Omental fat pad (tissue), 4 donors: ENCODE data around the gene RIPOR3. TPM values are rescaled to one million over a fixed set of nuclear protein-coding genes. Genes with fewer than 3 reads are reported as not detected.

Source experiments
- ATAC-seq: fragments of 150-250 bp; one replicate; pipeline ENCODE4 v1.9.1; 2016; ENCODE audit warnings: mild to moderate bottlenecking, moderate library complexity; ENCODE audit not compliant: low FRiP score
- DNase-seq: peaks from one replicate; pipeline ENCODE4 v3.0.0-alpha.2; 2019; ENCODE audit warnings: low spot score
- total RNA-seq, 4 donors: library from RNA; depleted of rRNA; stranded (reverse); fragments of >200 nt; gene quantifications; one replicate each; pipeline ENCODE4 v1.1.0, GENCODE V29; 2016
- TF ChIP-seq, protein P1 (sequence below), 3 donors: fragments of 450-650 bp; IDR thresholded peaks; one replicate each; pipeline ENCODE4 v1.5.1; 2016 to 2017; ENCODE audit warnings: antibody characterized with exemption in 3 of 3, mild to moderate bottlenecking in 3 of 3, moderate library complexity in 2 of 3

Gene RIPOR3
- total RNA-seq, 4 donors from 2014 or later = 7.8 to 81.8 (median 16.6) TPM

DNA sequence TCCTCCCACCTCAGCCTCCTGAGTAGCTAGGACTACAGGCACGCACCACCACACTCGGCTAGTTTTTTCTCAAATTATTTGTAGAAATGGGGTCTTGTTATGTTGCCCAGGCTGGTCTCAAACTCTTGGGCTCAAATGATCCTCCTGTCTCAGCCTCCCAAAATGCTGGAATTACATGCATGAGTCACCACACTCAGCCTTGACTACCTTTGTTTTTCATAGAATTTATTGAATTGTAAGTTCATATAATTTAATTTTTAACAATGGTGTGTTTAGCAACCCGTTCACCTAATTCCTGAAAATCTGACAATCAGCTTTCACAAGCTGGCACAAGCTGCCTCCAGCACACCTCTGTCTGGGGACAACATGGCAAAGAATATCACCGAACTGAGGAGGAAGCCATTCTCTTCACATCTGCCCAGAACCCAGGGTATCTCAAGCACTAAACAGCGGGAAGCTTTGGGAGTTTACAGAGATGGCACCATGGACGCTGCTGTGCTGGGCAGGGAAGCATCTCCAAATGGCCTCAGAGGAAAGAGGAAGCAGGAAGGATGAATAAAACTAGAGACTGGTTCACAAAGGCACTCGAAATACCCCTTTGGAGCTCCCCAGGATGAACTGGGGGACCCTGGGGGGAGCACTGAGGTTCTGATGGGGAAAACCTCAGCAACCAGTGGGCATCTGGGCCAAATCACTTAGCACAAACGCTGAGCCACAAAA, 2.9 kb downstream of the RIPOR3 start:
- no peak for ATAC-seq

DNA sequence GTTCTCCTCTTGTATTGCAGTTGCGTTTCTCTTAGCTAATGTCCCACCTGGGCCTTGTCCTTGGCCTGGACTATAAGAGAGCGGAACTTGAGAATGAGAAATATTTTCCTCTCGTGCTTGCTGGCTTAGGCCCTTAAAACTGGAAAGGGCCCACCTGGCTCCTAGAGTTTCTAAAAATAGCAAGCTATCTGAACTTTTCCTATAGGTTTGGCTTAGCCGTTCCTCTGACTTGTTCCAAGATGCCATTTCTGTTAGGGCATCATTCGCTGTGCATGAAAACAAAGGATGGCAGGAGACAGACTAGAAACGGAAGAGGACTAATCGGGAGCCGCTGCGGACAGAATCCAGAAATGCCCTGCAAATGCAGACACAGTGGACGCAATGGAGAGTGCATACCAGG, 4.5 kb downstream of the RIPOR3 start:
- ATAC-seq (no peak), DNase-seq (no peak)
- TF ChIP-seq, protein P1, sequence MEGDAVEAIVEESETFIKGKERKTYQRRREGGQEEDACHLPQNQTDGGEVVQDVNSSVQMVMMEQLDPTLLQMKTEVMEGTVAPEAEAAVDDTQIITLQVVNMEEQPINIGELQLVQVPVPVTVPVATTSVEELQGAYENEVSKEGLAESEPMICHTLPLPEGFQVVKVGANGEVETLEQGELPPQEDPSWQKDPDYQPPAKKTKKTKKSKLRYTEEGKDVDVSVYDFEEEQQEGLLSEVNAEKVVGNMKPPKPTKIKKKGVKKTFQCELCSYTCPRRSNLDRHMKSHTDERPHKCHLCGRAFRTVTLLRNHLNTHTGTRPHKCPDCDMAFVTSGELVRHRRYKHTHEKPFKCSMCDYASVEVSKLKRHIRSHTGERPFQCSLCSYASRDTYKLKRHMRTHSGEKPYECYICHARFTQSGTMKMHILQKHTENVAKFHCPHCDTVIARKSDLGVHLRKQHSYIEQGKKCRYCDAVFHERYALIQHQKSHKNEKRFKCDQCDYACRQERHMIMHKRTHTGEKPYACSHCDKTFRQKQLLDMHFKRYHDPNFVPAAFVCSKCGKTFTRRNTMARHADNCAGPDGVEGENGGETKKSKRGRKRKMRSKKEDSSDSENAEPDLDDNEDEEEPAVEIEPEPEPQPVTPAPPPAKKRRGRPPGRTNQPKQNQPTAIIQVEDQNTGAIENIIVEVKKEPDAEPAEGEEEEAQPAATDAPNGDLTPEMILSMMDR (IDR thresholded peaks at IDR 0.05) = no peak

More for the DNA sequence above, 2.9 kb downstream of the RIPOR3 start:
- TF ChIP-seq, protein P1 (IDR thresholded peaks at IDR 0.05) = no peak
- DNase-seq = no peak

DNA sequence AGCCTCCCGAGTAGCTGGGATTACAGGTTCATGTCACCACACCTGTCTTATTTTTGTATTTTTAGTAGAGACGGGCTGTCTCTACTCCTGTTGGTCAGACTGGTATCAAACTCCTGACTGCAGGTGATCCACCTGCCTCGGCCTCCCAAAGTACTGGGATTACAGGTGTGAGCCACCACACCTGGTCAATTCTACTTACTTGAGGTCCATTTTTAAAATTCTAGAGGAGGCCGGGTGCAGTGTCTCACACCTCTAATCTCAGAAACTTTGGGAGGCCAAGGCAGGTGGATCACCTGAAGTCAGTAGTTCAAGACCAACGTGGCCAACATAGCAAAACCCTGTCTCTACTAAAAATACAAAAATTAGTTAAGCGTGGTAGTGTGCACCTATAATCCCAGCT, 7.8 kb downstream of the RIPOR3 start:
- ATAC-seq (no peak), DNase-seq (no peak)
- TF ChIP-seq, protein P1 (IDR thresholded peaks at IDR 0.05) = no peak

DNA sequence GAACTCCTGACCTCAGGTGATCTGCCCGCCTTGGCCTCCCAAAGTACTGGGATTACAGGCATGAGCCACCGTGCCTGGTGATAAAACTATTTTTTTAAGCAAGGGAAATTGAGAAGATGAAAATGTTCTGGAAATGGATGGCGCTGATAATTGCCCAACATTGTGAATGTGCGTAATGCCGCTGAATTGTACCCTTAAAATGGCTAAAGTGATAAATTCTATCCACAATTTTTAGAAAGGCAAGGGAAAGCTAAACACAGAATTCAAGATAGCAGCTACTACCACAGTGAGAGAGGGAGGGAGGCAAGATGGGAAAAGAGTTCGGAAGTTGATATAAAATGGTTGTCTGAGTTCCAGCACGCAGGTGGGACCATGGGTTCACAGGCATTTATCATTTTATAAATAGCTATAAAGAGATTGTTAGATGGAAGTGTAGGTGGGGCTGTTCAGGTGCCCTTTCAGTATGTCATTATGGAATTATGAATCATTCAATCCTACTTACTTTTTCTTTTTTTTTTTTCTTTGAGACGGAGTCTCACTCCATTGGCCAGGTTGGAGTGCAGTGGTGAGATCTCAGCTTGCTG, 8.3 kb downstream of the RIPOR3 start:
- DNase-seq = no peak

DNA sequence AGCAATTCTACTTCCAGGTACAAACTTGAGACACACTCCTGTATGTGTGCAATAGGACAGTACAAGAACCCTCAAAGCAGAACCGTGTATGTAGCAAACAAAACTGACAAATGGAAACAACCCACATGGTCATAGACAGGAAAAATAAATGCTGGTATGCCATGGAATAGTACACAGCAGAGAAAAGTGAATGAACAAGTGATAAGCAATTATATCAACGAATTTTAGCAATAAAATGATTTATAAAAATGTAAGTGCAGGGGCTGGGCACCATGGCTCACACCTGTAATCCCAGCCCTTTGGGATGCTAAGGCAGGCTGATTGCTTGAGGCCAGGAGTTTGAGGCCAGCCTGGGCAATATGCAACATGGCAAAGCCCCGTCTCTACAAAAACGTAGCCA, 9.3 kb downstream of the RIPOR3 start:
- ATAC-seq (no peak), DNase-seq (no peak)
- TF ChIP-seq, protein P1 (IDR thresholded peaks at IDR 0.05) = no peak

More for the DNA sequence above, 8.3 kb downstream of the RIPOR3 start:
- TF ChIP-seq, protein P1 (IDR thresholded peaks at IDR 0.05) = no peak
- no peak for ATAC-seq

DNA sequence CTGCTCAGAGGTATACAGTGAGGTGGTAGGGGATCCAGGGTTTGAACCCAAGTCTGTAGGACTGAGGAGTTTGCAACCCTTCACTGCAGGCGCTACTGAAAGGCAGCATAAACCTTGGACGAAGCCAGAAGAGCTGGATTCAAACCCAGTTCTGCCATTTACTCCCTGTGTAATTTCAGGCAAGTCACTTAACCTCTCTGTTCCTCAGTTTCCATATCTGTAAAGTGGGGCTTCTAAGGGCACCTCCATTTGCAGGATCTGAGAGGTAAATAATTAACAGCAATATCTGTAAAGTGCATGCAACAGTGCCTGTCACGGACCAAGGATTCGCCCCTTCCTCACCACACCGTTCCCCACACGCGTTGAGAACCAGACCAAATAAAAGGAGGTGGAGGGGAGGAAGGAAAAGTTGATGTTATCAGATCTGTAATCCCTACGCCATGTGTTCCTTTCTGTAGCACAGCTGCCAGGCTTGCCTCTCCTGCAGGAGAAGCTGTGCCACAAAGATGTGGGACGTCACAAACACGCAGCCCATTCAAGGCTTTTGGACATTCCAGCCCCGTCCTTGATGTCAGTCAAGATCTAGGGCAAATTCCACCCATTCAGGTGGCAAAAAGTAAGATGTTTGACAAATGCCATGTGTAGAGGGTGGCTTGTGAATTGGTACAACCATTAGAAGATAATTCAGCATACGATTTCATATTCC, 9.8 kb downstream of the RIPOR3 start:
- TF ChIP-seq, protein P1 (IDR thresholded peaks at IDR 0.05) = no peak
- ATAC-seq (no peak), DNase-seq (no peak)
